Hematopoietic multipotent progenitor cell treated with erythropoietin and hydrocortisone succinate and interleukin-3 and kit ligand, for 8 days (in vitro differentiated cells): ENCODE measurements around the gene PRCD.

Source experiments
- DNase-seq: peaks from one replicate; pipeline ENCODE4 v3.0.0-alpha.2; 2015

Gene PRCD, protein sequence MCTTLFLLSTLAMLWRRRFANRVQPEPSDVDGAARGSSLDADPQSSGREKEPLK

DNA sequence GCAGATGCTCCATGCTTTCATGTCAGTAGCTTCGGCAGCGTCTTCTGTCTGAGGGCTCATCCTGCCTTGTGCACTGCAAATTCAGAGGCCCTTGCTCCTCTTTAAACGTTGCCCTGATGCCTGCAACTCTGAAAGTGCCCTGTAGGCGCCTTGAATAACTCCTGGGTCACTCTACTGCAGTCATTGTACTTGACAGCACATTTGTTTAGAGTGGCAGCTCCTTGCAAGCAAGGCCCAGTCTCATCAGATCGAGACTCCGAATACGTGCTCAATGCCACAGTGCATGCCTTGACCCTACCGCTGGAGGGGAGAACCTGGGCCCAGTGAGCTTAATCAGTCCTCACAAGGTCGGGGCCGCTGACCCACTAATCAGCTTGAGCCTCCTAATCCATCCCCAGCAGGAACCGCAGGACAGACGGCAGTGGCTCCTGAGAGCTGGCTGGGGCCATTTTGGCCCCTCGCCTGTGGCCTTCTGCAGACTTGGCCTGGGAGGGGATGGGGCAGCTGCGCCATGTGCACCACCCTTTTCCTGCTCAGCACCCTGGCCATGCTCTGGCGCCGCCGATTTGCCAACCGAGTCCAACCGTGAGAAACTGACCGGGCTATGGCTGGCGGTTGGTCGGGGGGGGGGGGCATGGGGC lies at the start of gene PRCD:
Gene PRCD (plus strand): TSS at position 414 of the 641 bp plus-strand sequence. CDS start 98 bp downstream, at position 512.
- DNase-seq = no peak

DNA sequence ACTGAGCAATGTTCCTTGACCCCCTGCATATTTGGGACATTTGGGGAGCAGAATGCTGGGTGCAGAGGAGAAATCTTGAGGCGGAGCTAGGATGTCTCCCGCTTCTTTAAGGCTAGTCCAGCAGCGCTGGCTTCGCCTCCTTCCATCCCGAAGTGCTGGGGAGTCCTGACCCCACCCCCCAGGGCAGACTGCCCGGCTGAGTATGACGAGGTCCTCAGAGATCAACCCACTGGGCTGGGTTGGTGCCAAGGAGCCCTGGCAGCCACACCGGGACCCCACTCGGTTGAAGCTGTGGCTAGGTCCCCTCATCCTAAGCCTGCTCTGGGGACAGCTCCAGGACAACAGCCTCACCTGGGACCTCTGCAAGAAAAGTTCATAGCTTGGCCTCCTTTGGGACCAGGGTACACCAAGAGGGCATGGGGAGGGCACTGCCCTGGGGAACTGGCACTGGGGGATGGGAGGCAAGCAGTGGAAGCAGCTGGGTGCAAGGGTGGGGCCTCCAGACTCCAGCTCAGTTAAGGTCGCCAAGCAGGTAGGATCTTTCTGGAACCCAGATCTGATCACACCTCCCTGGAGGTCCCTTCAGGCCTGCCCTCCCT lies 49.6 kb upstream of the PRCD start:
- no peak for DNase-seq

DNA sequence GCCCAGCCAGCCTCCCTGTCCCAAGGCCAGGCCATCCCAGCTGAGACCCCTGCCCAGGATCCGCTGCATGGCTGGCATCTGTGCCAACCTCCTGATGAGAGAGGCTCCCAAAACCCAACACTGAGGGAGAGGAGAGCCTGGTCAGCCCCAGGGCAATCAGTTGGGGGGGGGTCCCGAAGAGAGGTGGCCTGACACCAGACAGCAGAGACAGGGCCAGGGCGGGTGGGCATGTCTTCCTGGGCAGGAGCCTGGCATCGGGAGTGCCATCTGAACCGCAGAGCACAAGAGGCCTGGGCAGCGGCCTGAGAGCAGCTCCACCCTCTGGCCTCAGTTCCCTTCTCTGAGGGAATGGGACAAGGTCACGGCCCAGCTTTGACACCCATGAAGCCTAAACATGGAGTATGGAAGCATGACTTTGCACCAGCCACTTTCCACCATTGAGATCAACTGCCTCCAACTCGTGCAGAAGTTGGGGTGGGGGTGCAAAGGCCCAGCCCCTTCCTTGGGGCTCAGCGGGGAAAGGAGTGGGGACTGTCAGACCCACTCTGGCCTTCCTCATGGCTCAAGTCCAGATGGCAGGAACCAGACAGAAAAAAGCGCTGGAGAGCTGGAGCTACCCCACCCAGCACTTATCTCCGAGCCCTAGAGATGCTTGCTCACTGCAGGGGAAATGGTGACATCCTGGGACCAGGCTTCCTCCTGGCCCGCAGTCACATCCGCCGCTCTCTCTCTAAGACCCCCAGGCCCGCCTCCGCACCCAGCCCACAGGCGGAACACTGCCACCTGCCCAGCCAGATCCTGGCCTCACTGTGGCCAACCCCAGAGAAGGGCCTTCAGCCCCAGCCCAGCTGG lies 48.3 kb upstream of the PRCD start:
- DNase-seq = no peak

DNA sequence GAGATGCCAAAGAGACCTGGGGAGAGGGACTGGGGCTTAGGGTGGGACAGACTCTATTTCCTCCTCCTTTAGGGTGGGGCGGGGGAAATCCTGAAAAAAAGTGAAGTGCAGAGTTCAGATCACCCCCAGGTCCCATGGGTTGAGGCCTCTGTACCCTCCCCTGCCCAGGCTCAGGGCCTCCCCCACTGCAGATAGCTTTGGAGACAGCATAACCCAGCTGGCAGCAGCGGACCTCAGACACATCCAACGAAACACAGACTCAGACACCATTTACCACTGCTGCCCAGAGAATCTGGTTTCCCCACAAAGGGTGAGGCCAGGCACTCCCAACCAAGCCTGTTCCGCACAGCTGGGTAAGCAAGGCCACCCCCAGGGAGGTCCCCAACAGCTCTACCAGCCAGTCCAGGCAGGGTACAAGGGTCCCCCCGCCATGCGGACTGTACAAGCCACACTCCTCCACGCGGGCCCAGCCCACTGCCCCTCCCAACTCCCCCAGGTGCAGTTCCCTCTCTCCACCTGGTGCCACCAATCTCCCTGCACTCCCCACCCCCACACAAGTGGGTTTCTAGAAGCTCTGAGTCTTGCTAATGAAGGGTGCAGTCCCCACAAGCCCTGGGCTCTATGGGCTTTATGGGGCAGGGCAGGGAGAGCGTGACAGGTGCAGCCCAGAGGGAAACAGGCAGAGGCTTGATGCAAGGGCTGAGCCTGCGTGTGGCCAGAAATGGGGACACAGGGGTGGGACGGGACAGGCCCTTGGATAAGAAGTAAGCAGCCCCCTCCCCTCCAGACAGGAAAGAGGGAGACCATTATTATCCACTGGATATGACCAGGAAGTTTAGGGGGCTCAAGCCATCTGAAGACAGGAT lies 47.5 kb upstream of the PRCD start:
- DNase-seq = no peak

DNA sequence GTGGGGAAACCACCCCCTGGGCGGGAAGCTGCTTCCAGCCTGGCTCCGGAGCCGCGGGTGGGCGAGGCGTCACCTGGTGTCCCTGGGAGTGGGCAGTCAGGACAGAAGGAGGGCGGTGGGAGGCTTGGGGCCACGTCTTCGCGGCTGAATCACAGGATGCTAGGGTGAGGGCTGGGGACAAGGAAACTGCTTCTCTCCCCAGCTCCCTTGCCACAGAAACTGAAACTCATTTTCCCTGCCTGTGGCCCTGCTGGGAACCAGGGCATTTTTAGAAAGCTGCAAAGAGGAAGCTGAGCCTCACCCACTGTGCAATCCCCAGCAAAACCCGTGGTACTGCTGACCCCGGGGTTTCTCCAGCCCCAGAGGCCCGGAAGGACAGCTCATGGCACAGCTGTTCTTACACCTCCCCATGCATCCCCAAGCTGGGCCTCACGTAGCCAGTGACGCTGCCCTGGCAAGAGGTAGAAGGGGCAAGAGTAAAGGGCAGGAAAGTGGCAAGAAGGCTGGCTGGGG lies 46.8 kb upstream of the PRCD start:
- DNase-seq = no peak

DNA sequence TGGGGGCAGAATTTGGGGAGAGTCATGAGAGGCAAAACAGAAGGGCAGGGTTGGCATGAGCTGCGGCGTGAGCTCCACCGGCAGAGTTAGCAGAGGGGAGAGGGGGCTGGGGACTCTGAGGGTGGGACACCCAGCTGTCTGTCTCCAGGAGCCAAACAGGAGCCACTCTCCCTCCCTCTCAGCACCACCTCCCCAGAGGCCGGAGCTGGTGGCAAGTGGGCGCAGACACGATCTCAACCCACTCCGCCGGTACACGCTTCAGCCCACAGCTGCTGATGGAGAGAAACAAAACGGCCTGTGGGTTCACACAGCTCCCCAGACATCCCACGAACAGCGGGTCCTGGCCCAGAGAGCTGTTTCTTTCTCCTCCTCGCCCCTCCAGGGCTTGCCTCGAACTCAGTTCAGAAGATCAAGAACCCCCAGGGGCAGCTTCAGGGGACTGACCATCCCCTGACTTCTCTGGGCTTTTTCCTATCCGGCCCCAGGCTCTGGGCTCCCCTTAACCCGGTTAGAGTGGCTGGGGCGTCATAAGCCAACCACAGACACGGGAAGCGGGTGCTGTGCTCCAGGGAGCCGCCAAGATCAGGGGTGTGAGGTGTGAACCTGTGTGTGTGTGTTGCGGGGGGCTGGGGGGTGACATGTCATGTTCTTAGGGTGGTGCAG lies 46.2 kb upstream of the PRCD start:
- no peak for DNase-seq

DNA sequence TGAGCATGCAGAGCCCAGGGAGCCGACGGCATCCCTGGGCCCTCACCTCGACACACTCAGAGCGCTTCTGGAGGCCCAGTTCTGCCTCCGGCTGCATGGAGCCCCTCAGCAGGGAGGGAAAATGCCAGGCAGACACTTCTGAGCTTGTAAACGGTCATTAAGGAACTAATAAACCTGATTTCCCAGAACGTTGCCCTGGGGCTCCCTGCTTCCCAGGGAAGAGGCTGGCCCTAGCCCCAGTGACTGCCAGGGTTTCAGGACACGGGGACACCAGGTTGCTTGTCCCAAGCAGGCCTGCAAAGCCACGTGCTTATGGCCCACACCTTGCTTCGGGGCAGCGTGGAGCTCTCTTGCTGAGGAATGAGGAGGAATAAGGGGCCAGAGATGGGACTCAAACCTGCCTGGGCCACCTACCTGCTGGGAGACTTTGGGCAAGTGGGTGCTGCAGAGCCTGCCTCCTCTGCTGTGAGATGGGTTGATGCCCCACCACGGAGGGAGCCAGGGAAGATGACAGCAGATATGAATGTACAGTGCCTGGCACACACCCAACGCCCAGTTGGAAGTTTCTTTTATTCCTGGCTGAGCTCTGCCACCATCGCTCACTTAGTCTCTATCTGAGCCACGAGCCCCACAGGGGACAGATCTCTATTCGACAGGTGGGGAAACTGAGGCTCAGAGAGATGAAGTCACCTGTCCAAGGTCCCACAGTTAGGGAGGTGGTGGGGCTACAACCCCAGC lies 44.0 kb upstream of the PRCD start:
- DNase-seq = no peak

DNA sequence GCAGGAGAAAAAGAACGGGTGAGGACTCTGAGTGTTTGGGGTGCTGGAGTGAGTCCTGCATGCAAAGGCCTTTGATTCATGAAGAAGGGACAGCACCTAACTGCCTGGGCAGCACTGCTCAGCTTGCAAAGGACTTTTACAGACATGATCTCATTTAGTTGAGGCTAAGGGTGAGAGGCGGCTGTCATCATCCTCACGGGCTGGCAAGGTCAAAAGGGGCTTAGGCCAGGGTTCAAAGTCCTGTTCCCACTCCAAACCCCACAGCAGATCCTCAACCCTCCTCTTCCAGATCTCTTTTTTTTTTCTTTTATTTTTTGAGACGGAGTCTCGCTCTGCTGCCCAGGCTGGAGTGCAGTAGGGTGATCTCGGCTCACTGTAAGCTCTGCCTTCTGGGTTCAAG lies 43.4 kb upstream of the PRCD start:
- DNase-seq = no peak

DNA sequence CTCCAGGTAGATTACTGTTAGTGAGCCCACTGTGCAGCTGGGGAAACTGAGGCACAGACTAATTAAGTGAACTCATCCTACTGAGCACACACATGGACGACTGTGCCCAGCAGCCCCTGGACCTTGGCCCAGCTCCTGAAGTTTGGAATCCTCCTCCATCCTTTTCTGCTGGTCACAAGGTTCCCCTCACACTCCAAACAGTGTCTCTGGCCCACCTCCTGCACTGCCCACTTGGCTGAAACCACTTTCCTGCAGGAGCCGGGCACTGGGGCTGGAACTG lies 42.2 kb upstream of the PRCD start:
- DNase-seq = no peak

DNA sequence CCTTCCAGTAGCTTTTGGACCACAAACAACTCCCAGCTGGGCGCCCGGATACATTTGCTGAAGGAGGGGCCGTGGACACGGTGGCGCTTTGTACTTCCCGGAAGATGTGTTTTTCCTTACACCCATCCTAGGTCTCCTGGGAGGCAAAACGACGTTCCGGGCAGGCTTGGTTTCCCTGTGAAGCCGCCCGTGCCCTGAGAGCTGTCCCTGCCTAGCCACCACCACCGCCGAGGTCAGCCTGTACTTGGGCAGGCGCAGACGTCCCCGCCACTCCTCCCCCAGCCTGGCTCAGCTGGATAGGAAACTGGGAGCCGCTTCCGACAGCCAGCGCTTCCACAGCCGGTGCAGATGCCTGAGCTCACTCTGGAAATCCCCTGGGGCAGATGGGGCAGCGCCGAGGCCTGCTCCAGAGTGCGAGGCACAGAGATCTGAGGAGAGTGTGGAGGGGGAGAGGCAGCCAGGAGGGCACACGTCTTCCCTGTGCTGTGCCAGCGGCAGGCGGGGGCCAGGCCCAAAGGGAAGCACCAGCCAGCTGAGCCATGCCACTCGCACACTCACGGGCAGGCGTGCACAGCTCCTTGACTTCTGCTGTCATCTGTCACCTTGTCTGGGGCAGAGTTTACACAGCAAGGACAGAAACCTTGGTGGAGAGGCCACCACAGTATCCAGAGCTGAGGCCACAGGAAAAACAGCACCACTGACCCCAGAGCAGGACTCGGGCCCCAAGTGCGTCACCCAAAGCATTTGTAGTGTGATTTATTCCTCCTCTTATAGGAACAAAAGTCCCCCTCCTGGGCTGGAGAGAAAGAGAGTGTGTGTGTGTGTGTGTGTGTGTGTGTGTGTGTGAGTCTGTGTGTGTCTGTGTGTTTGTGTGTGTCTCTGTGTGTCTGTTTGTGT lies 41.6 kb upstream of the PRCD start:
- no peak for DNase-seq

DNA sequence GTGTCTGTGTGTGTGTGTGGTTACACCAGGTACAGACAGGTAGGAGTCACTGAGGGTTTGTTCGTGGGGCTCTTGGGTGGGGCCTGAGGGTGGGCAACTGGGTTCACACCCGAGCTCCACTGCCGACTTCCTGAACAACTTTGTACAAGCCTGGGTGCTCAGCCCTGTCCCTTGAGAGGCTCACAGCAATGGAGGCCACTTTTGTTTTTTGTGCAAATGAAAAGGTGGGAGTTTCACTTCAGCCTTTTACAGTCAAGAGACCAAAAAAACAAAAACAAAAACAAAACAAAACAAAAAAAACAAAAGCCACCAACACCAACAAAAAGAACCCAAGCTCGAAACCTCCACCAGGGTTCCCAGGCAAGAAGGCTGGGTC lies 41.0 kb upstream of the PRCD start:
- no peak for DNase-seq

DNA sequence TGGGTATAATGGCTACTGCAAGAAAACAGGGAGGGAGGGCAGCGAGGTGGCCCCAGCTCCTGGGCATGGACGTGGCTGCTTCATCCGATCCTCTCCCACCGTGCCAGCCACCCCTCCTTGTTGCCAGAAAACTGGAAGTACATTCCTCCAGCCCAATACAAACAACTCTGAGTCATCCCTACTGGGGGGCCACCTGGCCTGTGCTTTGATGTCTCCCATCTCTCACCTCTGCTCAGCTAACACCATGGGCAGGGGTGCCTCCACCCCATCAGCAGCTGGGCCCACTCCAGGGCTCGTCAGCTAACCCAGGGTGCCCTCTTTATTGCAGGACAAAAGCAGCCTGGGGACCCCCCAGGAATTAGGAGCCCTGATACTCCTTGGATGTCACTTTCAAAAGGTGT lies 40.6 kb upstream of the PRCD start:
- no peak for DNase-seq

DNA sequence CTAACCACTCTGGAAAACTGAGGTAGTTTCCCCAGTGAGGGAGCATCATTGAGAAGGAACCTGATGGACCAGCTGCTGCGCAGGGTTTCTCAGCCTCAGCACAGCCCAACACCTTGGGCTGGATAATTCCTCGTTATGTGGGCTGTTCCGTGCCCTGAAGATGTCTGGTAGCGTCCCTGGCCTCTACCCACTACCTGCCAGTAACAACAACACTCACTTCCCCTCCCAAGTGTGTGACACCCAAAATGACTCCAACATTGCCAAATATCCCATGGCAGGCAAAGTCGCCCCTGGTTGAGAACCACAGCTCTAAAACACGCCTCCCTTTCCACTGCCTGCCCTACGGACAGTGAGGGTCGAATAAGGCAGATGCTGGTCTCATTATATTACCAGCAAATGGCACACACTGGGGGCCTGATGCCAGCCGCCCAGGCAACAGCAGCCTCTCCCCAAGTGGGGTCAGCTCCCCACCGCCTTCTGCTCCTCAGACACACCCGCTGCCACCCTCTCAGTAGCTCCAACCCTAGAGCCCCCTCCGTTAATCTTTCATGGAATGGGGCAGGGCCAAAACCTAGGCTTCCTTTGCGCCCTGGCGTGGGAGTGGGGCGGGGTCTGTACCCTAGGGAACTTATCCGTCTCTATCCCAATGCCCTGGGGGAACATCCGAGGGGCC lies 39.6 kb upstream of the PRCD start:
- no peak for DNase-seq

DNA sequence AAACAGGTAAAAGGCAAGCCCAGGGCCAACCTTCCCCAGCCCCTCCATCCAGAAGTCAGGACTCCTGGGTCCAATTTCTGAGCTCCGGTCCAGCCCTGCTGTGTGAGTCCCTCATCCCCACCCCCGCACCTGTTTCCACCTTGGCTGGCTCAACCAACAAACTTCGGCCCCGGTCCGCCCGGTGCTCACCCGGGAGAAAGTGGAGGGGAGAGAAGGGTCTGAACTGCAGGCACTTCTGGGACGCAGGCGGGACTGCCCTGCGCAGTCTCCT lies 39.2 kb upstream of the PRCD start:
- DNase-seq = no peak

DNA sequence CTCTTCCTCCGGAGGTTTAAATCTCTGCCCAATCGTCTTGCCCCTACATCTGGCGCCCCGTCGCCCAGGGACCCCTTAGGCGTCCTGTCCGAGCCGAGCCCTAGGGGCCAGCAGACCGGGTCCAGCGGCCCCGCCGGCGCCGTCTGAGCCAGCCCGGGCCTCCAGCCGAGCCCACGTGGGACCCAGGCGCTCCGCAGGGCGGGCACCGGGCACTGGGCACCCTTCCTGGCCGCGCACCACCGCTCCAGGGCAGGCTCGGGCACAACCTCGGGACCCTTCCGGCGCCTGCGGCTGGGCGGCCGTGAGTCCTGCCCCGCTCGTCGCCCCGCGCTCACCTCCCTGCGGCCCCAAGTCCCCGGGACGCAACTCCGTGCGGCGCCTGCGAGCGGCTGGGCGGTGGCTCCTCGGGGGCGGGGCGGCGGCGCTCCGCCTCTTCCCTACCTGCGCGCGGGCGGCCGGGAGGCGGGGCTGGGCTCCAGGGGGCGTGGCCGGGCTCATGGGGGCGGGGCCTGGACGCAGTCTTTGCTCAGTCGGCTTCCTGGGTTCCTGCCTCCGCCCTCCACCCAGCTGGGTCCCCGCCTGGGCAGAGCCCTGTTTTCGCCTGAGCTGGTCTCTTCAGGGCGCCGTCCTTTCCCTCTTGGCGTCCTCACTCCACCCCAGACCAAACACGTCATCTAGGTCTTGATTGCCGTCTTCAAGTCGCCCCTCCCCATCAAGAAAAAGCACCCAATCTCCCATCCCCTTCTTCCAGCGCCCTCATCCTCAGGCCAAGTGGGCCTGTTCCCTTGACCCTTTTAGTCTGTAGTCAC lies 38.6 kb upstream of the PRCD start, which contains the start of gene RHBDF2:
Gene RHBDF2 (minus strand): TSS at position 406 of the 809 bp plus-strand sequence. CDS start 19,899 bp downstream, outside the sequence.
- peak; percentile 84 for DNase-seq

DNA sequence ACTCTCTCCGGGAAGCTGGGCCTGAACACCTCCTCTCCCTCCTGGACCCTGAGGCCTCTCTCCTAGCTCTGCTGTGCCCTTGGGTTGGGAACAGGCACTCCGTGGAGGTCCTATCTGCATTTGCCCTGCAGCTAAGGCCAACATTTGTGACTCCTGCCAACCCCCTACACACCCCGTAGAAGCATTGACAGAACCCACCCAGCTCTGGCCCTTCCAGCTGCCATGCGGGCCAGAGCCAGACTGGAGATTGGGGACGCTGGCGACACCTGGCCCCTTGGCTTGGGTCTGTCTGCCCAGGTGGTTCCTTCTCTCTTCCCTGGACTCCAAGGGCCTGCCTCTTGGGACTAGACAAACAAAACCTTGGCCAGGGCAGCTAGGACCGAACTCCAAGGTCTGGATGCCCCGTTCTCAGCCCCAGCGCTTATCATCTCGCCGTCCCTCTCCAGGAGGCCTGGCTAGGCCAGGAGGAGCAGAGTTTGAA lies 38.0 kb upstream of the PRCD start:
- DNase-seq = no peak

DNA sequence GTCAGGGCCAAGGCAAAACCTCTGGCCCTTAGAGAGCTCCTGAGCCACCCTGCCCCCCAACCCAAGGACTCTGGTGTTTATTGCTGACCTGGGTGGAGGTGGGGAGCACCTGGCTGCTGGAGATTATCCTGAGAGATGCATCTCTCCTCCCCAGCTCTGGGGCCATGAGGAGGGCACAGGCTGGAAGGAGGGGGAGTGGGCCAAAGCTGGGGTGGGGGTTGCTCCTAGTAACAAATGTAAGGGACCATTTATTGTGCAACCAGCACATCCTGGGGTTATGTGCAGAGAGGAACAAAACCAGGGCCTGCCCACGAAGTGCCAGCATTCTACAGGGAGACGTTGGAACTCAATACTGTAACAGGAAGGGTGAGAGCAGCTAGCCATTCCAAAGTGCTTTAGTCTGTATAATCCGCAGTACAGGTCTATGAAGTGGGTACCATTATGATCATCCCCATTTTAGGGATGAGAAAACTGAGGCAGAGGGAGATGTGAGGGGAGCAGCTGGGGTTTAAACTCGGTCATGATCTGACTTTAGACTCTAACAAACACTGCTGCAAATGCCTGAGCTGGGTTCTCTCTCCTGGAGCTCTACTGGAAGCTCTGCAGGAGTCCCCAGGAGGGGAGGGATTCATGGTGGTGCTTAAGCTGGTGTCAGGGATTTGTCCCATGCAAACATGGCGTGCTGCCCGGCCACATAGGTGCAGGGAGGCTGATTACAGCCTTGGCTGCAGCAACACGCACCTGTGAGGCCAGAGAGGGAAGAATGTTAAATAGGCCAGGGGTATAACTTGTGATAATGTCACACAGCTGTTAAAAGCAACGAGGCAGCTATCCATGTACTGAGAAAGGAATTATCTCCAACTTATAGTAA lies 37.3 kb upstream of the PRCD start:
- no peak for DNase-seq

DNA sequence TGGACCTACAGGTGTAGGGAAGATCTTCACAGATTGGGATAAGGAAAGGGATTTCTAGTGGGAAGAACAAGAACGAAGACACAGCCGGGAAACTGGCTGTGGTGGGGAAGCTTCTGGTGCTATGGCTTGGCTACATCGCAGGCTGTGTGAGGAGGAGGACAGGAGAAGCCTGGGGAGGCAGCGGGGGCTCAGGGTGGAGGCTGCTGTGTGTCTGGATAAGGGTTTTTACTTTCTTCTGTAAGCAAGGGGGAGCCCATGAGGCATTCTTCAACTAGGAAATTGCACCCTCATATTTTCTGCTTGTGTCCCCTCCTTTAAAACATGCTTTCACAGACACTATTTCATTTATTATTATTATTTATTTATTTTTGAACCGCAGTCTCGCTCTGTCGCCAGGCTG lies 35.7 kb upstream of the PRCD start:
- peak; percentile 47 for DNase-seq
